Activated CD4-positive, alpha-beta memory T cell treated with anti-CD3 and anti-CD28 coated beads, Interleukin-2, amount 10 ng/mL, durations not matched to agents 7 days and 5 days (primary cell): ENCODE data around the gene PIGC. TPM values are rescaled to one million over a fixed set of nuclear protein-coding genes. Genes with fewer than 3 reads are reported as not detected.

Source experiments
- CTCF ChIA-PET: fragments of 350-600 bp; sonication (Branson Sonifier 250); formaldehyde crosslinking; loops from one replicate; lab custom pipeline; 2021; ENCODE audit warnings: antibody characterized with exemption, inconsistent platforms; lab: Charles Lee
- POLR2A ChIA-PET: fragments of 350-600 bp; sonication (Branson Sonifier 250); formaldehyde crosslinking; loops from one replicate; lab custom pipeline; 2021; ENCODE audit warnings: antibody characterized with exemption; lab: Charles Lee
- DNase-seq: peaks from one replicate; pipeline ENCODE4 v3.0.0-alpha.2; 2020
- H3K27ac Mint-ChIP-seq: one replicate; pipeline ENCODE4 v1.8.0; 2021; ENCODE audit warnings: mild to moderate bottlenecking, mixed read lengths
- H3K27me3 Mint-ChIP-seq: one replicate; pipeline ENCODE4 v1.8.0; 2021; ENCODE audit warnings: mixed read lengths
- H3K36me3 Mint-ChIP-seq: one replicate; pipeline ENCODE4 v1.8.0; 2021; ENCODE audit warnings: low read depth, mixed read lengths
- H3K4me1 Mint-ChIP-seq: one replicate; pipeline ENCODE4 v1.8.0; 2021; ENCODE audit warnings: mixed read lengths
- H3K4me3 Mint-ChIP-seq: one replicate; pipeline ENCODE4 v1.8.0; 2021; ENCODE audit warnings: mild to moderate bottlenecking, mixed read lengths
- H3K9me3 Mint-ChIP-seq: one replicate; pipeline ENCODE4 v1.8.0; 2021; ENCODE audit warnings: mixed read lengths
- total RNA-seq, 2 experiments: library from RNA; stranded (reverse); gene quantifications; one replicate each; pipeline ENCODE4 v1.2.3, GENCODE V29; 2021

Gene PIGC
- total RNA-seq, 2 experiments from 2014 or later = 24.5 to 26.2 TPM

DNA sequence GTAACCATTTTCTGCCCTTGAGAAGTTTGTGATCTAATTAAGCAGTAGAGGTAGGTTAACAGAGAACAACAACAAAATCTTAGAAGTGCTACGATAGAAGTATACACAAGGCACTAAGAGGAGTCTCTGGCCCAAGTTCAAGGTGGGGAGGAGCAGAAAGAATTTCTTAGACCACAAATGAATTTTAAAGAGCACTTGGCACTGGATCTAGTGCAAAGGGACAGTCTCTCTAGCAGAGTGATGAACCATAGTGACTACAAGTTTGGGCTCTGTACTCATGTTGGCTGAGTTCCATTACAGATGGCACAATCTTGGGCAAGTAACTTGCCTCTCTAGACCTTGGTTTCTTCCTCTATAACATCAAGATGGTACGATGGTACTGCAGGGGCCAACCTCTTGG, 33.3 kb upstream of the PIGC start:
- Mint-ChIP-seq H3K4me3 (no peak overlapping the region), H3K36me3 (no peaks in the 10 kb centered on the region), H3K4me1 (peaks cover 3% of the 10 kb centered on the region), H3K27me3 (peaks cover 8% of the 10 kb centered on the region), H3K27ac (no peak overlapping the region), H3K9me3 (no peaks in the 10 kb centered on the region)
- ChIA-PET POLR2A (no interaction called here), CTCF (no interaction called here)
- DNase-seq = no peak

DNA sequence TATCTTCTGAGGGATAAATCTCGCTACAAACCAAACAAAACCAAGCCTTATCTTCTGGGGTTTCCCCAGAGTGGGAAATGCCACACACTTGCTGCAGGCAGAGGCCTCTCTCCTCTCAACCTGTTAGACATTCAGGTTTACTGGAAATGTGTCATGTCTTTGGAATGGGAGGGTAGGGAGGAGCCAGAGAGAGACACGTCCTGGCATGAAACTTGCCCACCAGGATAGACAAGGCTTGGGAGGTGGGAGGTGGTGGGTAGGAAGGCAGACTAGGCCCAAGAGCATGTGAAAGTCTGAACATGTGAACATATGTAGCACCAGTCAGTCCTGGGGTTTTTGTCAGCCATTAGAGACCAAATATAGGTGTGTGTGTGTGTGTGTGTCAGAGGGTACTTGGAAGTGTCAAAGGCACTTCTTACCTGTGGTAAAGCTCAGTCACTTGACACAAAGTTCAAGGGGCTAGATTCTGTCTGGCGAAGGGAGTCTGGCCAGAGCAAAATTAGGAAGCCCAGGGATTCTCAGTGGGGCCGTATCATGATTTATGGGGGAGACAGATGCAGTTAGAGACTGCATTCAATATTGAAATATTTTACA, 32.4 kb upstream of the PIGC start:
- CTCF ChIA-PET = no interaction called here
- H3K27me3 Mint-ChIP-seq = peaks cover 8% of the 10 kb centered on the region
- no peaks in the 10 kb centered on the region for H3K9me3 Mint-ChIP-seq
- H3K36me3 Mint-ChIP-seq = no peaks in the 10 kb centered on the region
- H3K4me3 Mint-ChIP-seq = no peak overlapping the region
- peaks cover 3% of the 10 kb centered on the region for H3K4me1 Mint-ChIP-seq
- POLR2A ChIA-PET = no interaction called here
- H3K27ac Mint-ChIP-seq = no peak overlapping the region
- DNase-seq = no peak

DNA sequence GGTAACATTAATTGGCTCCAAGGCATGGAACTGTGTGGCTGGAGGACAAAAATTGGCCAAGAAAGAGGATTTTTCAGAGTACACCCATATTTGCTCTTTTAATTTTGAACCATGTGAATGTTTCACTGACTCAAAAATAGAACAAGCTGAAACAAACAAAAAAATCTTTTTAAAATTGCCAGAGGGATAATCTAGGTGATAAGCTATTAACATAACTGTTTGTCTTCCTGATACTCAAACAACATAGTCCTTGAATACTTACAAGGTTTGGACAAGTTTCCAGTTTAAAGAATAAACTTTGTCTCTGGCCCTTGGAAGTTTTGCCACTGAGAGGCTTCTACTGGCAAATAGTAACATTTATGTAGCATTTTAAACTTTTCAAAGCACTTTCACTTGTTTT, 30.0 kb upstream of the PIGC start:
- no peak for DNase-seq
- H3K4me1 Mint-ChIP-seq = peaks cover 2% of the 10 kb centered on the region
- ChIA-PET CTCF (no interaction called here), POLR2A (no interaction called here)
- H3K9me3 Mint-ChIP-seq = no peaks in the 10 kb centered on the region
- H3K36me3 Mint-ChIP-seq = no peaks in the 10 kb centered on the region
- no peak overlapping the region for H3K27ac Mint-ChIP-seq
- H3K27me3 Mint-ChIP-seq = peaks cover 8% of the 10 kb centered on the region
- no peak overlapping the region for H3K4me3 Mint-ChIP-seq

DNA sequence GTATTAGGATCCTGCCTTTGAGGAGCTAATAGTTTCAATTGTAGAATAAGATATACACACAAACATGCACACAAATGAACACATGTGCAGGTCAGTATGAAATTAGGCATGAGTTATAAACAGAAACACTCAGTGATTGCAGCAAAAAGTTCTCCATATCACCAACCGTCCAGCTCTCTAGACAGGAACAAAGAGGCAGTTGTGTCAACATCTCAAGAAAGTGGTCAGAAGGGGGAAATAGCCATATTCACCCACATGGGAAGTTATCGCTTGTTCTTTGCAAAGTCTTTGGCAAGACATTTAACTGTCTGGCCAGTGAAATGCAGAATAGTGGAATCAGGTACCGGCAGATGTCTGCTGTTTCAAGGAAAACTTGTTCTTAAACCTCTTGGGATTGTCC, 29.4 kb upstream of the PIGC start:
- no peaks in the 10 kb centered on the region for H3K4me1 Mint-ChIP-seq
- H3K4me3 Mint-ChIP-seq = no peak overlapping the region
- H3K27ac Mint-ChIP-seq = no peak overlapping the region
- H3K36me3 Mint-ChIP-seq = no peaks in the 10 kb centered on the region
- DNase-seq = no peak
- no peaks in the 10 kb centered on the region for H3K9me3 Mint-ChIP-seq
- peaks cover 8% of the 10 kb centered on the region for H3K27me3 Mint-ChIP-seq
- CTCF ChIA-PET = no interaction called here
- POLR2A ChIA-PET = no interaction called here

DNA sequence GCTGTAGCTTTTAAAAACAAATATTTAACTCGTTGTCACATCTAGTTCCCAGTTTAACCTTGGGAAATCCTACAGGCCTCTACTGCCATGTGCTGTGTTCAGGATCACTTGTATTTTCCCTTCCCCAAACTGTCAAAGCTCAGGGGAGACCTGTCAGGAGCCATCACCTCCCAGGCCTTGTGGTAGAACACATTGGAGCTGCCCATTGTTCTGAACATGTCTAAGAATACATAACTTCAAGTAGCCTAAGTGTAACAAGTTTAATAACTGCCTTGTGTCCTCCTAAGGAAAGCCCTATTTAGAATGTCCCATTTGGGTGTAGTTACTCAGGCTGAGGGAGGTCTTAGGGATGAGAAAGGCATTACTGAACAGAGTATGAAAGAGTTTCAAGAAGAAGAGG, 28.6 kb upstream of the PIGC start:
- Mint-ChIP-seq H3K9me3 (no peaks in the 10 kb centered on the region), H3K36me3 (no peaks in the 10 kb centered on the region), H3K4me1 (no peaks in the 10 kb centered on the region), H3K27ac (no peak overlapping the region), H3K27me3 (peaks cover 8% of the 10 kb centered on the region), H3K4me3 (no peak overlapping the region)
- no peak for DNase-seq
- ChIA-PET CTCF (no interaction called here), POLR2A (no interaction called here)

DNA sequence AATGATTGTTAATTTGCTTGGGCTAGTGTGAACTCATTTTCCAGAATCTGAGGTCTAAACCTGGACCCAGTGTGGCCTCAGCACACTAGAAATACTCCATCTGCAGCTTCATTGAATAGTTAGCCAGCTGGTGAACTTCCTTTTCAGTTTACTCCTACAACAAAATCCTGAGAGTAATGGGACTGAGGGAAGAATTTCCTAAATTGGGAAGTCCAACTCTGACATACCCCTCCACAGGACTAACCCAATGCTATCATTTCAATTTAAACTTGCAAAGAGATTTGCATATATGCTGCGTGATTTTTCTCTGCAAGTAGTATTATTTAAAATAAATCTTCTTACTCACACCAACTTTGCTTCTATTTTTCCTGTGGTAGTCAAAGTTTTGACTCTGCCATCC, 27.8 kb upstream of the PIGC start:
- H3K9me3 Mint-ChIP-seq = no peaks in the 10 kb centered on the region
- peaks cover 8% of the 10 kb centered on the region for H3K27me3 Mint-ChIP-seq
- CTCF ChIA-PET = no interaction called here
- DNase-seq = no peak
- no peak overlapping the region for H3K4me3 Mint-ChIP-seq
- no peaks in the 10 kb centered on the region for H3K4me1 Mint-ChIP-seq
- POLR2A ChIA-PET = no interaction called here
- H3K36me3 Mint-ChIP-seq = no peaks in the 10 kb centered on the region
- H3K27ac Mint-ChIP-seq = no peak overlapping the region

DNA sequence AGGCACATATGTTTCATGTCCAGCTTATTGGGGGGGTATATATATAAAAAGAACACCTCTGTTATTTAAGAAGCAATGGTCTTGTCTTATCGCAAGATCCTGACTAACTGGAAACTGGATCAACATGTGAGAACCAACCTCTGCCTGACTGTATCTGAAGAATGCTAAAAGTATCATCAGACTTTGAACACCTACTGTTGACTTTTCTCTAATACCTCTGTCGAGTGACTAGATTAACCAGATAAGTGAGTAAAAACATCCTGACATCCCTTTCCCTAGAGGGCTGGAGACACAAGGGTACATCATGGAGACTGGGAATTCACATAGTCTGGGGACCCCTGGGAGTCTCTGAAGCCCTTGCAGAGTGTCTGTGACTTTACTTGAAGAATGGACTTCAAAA, 26.3 kb upstream of the PIGC start:
- ChIA-PET CTCF (no interaction called here), POLR2A (no interaction called here)
- Mint-ChIP-seq H3K4me3 (no peak overlapping the region), H3K36me3 (no peaks in the 10 kb centered on the region), H3K27ac (no peak overlapping the region), H3K9me3 (no peaks in the 10 kb centered on the region), H3K27me3 (peaks cover 9% of the 10 kb centered on the region), H3K4me1 (peaks cover 2% of the 10 kb centered on the region)
- no peak for DNase-seq

DNA sequence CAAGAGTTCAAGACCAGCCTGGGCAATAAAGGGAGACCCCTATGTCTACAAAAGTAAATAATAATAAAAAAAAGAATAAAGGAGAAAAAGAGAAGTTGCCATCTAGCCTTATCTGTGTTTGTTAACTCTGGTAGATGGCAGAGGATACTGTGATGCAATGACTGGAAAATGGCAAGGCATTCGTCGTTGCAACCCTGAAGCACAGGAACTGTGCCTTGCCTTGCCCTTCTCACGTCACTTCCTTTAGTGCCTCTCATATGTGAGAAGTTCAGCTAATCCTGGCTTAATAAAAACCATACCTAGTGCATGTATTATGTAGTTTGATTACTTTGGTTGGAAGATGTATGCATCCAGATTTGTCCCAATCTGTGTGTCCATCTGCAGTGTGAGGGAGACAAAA, 25.8 kb upstream of the PIGC start:
- DNase-seq = no peak
- Mint-ChIP-seq H3K27me3 (peaks cover 7% of the 10 kb centered on the region), H3K27ac (no peak overlapping the region), H3K4me1 (peaks cover 2% of the 10 kb centered on the region), H3K9me3 (no peaks in the 10 kb centered on the region), H3K4me3 (no peak overlapping the region), H3K36me3 (no peaks in the 10 kb centered on the region)
- CTCF ChIA-PET = no interaction called here
- POLR2A ChIA-PET = no interaction called here

DNA sequence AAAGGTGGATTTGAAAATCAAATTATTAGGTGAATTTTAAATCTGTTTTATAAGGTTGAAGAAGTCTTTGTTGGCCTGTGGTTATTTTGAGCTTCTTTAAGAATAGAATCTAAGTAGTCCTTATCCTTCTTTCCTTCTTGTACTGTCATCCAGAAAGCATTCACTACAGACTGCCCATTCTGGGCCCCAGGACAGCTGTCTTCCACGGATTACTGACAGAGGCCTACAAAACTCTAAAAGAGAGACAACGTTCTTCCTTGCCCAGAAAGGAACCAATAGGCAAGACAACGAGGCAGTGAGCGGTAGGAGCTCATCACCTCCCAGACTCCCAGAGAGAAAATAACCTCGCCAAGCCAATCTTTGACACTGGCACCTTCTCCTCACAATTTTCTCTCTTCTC, 24.4 kb upstream of the PIGC start:
- Mint-ChIP-seq H3K4me3 (no peak overlapping the region), H3K4me1 (peaks cover 2% of the 10 kb centered on the region), H3K27ac (no peak overlapping the region), H3K36me3 (no peaks in the 10 kb centered on the region), H3K27me3 (peaks cover 3% of the 10 kb centered on the region), H3K9me3 (no peaks in the 10 kb centered on the region)
- no peak for DNase-seq
- ChIA-PET POLR2A (no interaction called here), CTCF (no interaction called here)

DNA sequence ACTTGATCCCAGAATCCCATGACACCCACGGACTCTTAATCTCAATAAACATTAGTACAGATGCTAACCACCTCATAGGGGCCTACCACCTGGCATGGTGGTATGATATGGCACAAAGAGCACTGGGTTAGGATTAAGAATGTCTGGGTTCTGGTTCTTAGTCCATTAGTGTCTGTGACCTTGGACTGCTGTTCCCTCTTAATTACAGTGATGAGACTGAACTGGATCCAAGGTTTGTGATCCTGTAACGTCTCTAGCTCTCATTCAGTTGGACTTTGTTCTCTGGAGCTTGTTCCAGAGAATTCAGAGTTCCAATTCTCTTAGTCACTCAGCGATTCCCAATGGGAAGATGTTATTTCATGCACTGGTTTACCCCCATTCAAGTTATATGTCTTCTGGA, 23.6 kb upstream of the PIGC start:
- DNase-seq = no peak
- ChIA-PET CTCF (no interaction called here), POLR2A (no interaction called here)
- no peak overlapping the region for H3K27ac Mint-ChIP-seq
- peaks cover 2% of the 10 kb centered on the region for H3K4me1 Mint-ChIP-seq
- no peaks in the 10 kb centered on the region for H3K9me3 Mint-ChIP-seq
- H3K4me3 Mint-ChIP-seq = no peak overlapping the region
- H3K27me3 Mint-ChIP-seq = peaks cover 2% of the 10 kb centered on the region
- H3K36me3 Mint-ChIP-seq = no peaks in the 10 kb centered on the region

DNA sequence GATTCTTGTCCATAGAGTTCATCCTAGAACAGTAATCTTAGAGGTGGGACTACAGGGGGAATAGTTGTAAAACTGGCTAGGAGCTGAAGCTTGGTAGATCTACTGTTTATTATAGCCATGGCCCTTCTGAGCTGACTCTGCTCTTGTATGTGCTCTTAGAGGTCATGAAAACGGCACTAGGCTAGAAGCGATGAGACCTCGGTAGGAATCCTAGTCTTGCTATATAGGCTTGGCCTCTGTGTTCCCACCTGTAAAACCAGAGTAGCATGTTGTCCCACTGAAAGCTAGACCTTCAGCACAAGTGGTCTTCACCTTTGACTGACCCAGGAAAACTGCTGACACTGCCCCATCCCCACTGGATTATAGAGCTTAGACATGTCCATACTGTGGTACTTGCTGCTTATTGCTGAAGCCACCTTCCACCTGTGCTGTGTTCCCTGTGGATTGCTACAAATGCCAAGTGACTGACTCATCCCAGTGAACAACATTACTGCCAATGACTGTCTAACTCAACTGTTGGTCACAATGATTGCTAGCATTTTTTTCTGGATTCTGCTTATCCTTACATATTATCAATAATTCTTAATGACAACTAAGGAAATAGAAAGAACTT, 23.0 kb upstream of the PIGC start:
- Mint-ChIP-seq H3K9me3 (no peaks in the 10 kb centered on the region), H3K4me1 (peaks cover 2% of the 10 kb centered on the region), H3K36me3 (no peaks in the 10 kb centered on the region), H3K4me3 (no peak overlapping the region), H3K27me3 (peaks cover 2% of the 10 kb centered on the region), H3K27ac (no peak overlapping the region)
- ChIA-PET CTCF (interaction anchor here (1.4 kb wide), 1 partner anchor 23 kb away, joined by 3 read pairs; the partner anchor contains the start of gene PIGC), POLR2A (no interaction called here)
- no peak for DNase-seq

DNA sequence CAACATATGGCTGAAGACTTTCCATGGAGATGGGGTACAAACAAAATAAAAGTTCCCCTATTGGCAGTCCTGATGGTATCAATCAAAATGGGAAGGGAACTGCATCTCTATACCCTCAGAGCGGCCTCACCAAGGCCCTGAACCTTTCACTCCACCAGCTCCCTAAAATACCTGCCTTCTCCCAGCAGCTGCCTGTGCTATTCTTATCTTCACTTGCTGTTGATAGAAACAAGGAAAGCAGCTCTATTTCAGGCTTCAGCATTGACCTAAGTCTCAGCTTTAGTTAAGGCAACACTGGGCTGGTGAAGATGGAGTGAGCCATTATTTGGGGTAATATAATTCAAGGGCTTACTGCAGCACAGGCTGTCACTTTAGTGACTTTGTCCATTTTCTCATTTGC, 21.7 kb upstream of the PIGC start:
- DNase-seq = no peak
- Mint-ChIP-seq H3K9me3 (no peaks in the 10 kb centered on the region), H3K36me3 (no peaks in the 10 kb centered on the region), H3K27ac (no peak overlapping the region), H3K4me1 (peaks cover 2% of the 10 kb centered on the region), H3K4me3 (no peak overlapping the region), H3K27me3 (peaks cover 3% of the 10 kb centered on the region)
- ChIA-PET CTCF (interaction anchor here (1.4 kb wide), 1 partner anchor 22 kb away, joined by 3 read pairs; the partner anchor contains the start of gene PIGC), POLR2A (no interaction called here)

DNA sequence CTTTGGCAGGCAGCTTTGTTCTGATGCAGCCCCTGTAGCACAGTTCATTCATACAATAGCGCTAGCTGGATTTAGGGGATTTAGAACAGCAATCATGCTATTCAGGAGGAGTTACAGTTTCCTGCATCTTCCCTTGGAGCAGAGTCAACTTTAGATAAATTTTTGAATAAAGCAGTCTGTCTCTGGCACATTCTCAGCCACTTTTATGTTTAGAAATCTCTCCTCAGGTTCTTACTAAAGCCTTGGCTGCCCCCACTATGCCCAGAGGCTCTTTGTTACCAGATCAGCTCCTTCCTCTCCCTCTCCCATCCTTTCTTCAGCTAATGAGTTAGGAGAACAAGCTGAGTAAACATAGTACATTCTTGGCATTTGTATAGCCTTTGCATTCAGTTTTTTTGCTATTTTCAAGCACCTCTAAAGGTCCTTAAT, 17.0 kb upstream of the PIGC start:
- Mint-ChIP-seq H3K27me3 (peaks cover 8% of the 10 kb centered on the region), H3K9me3 (no peaks in the 10 kb centered on the region), H3K27ac (no peak overlapping the region), H3K4me1 (peaks cover 2% of the 10 kb centered on the region), H3K4me3 (no peak overlapping the region), H3K36me3 (no peaks in the 10 kb centered on the region)
- POLR2A ChIA-PET = interaction anchor here (0.9 kb wide), 1 partner anchor 72 kb away, joined by 3 read pairs; no protein-coding TSS in a partner anchor
- DNase-seq = no peak
- CTCF ChIA-PET = interaction anchor here (1.2 kb wide), 1 partner anchor 281 kb away, joined by 3 read pairs; no protein-coding TSS in a partner anchor

DNA sequence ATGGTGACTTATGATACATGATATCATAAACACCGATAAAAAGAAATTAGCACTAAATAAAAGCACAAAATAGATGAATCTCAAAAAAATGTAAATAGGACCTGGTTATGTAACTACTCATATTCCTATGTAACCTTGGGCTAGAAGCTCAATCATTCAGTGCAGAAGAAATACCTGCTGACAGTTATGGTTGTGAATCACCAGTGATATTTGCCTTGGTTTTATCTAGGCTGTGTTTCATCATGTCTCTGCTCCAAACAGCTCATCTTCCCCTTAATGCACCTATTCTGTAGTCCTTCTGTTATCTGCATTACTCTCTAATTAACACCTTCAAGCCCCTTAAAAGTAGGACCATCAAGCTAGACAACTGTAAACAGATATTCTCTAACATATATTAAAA, 16.3 kb upstream of the PIGC start:
- POLR2A ChIA-PET = interaction anchor here (0.9 kb wide), 1 partner anchor 72 kb away, joined by 3 read pairs; no protein-coding TSS in a partner anchor
- no peaks in the 10 kb centered on the region for H3K9me3 Mint-ChIP-seq
- no peaks in the 10 kb centered on the region for H3K4me1 Mint-ChIP-seq
- H3K36me3 Mint-ChIP-seq = no peaks in the 10 kb centered on the region
- no peak overlapping the region for H3K4me3 Mint-ChIP-seq
- no peak for DNase-seq
- CTCF ChIA-PET = interaction anchor here (1.2 kb wide), 1 partner anchor 282 kb away, joined by 3 read pairs; no protein-coding TSS in a partner anchor
- H3K27me3 Mint-ChIP-seq = peaks cover 6% of the 10 kb centered on the region
- H3K27ac Mint-ChIP-seq = no peak overlapping the region
